Vagina (tissue), 2 donors: ENCODE results near the gene CHN1. TPM values are rescaled to one million over a fixed set of nuclear protein-coding genes. Genes with fewer than 3 reads are reported as not detected.

Source experiments
- DNase-seq, 2 donors: peaks; one replicate each; pipeline ENCODE4 v3.0.0-alpha.2; 2017; ENCODE audit errors: extremely low spot score in 2 of 2
- H3K27ac ChIP-seq: fragments of 200-600 bp; sonication (generic); one replicate; pipeline ENCODE4 v1.5.1; 2019
- H3K27me3 ChIP-seq: fragments of 200-600 bp; sonication (generic); one replicate; pipeline ENCODE4 v1.5.1; 2019
- H3K36me3 ChIP-seq, 2 donors: fragments of 200-600 bp; sonication (generic); one replicate each; pipeline ENCODE4 v1.5.1; 2017 to 2019
- H3K4me1 ChIP-seq: fragments of 200-600 bp; sonication (generic); one replicate; pipeline ENCODE4 v1.5.1; 2019
- H3K4me3 ChIP-seq, 2 donors: fragments of 200-600 bp; sonication (generic); 1 replicate in 1 of 2; 2 replicates in 1 of 2; pipeline ENCODE4 v1.5.1; 2016 to 2019
- H3K9me3 ChIP-seq: fragments of 200-600 bp; sonication (generic); one replicate; pipeline ENCODE4 v1.5.1; 2019
- CTCF ChIP-seq, 3 experiments: fragments of 450-650 bp in 2 of 3; fragments of 200-600 bp in 1 of 3; sonication (generic) in 1 of 3; IDR thresholded peaks; one replicate each; pipeline ENCODE4 v1.5.1; 2017 to 2019; ENCODE audit warnings: antibody characterized with exemption in 3 of 3, mild to moderate bottlenecking in 2 of 3, moderate library complexity in 2 of 3
- POLR2A ChIP-seq, 2 donors: fragments of 450-650 bp; IDR thresholded peaks; one replicate each; pipeline ENCODE4 v1.6.1; 2017; ENCODE audit warnings: antibody characterized with exemption in 2 of 2, mild to moderate bottlenecking in 2 of 2, moderate library complexity in 2 of 2
- POLR2AphosphoS5 ChIP-seq, 2 donors: sonication (generic); formaldehyde crosslinking; IDR thresholded peaks; one replicate each; pipeline ENCODE4 v1.9.0; 2017; ENCODE audit warnings: antibody characterized with exemption in 2 of 2, mild to moderate bottlenecking in 2 of 2, low read depth in 1 of 2; ENCODE audit not compliant: insufficient read depth in 1 of 2
- intact Hi-C: fragments of 100-400 bp; cut with DNase I; formaldehyde crosslinking; loops from one replicate; pipeline ENCODE4 v1.15.1; 2023
- total RNA-seq: library from RNA; depleted of rRNA; stranded (reverse); fragments of >200 nt; gene quantifications from one replicate; pipeline ENCODE4 v1.2.3, GENCODE V29; 2016

The CHN1 gene
- total RNA-seq, 1 donor from 2014 or later: 9.6 TPM

- Histone ChIP-seq H3K4me3 (no peak overlapping the region), H3K36me3 (no peaks in the 10 kb centered on the region), H3K27ac (no peak overlapping the region), H3K9me3 (no peaks in the 10 kb centered on the region), H3K4me1 (peaks cover 7% of the 10 kb centered on the region), H3K27me3 (no peaks in the 10 kb centered on the region)
- intact Hi-C loops: no loop called here
- no peak for DNase-seq
- TF ChIP-seq POLR2AphosphoS5 (IDR thresholded peaks at IDR 0.05; ENCODE audit: insufficient read depth in 1 of 2, low read depth in 1 of 2): no peak
- TF ChIP-seq CTCF (IDR thresholded peaks at IDR 0.05): no peak
- no peak for TF ChIP-seq POLR2A (IDR thresholded peaks at IDR 0.05)
These were observed 212.7 kb downstream of the CHN1 start for GRCh38 chr2:174792309-174793025.

GRCh38 chr2:174791746-174792280, 213.4 kb downstream of the CHN1 start:
- Histone ChIP-seq H3K9me3 (no peaks in the 10 kb centered on the region), H3K4me3 (no peak overlapping the region), H3K27ac (no peak overlapping the region), H3K36me3 (no peaks in the 10 kb centered on the region), H3K4me1 (peaks cover 7% of the 10 kb centered on the region), H3K27me3 (no peaks in the 10 kb centered on the region)
- TF ChIP-seq POLR2AphosphoS5 (IDR thresholded peaks at IDR 0.05; ENCODE audit: insufficient read depth in 1 of 2, low read depth in 1 of 2) (no peak), POLR2A (IDR thresholded peaks at IDR 0.05) (no peak), CTCF (IDR thresholded peaks at IDR 0.05) (no peak)
- intact Hi-C loops: no loop called here
- no peak for DNase-seq

GRCh38 chr2:174791020-174791419, 214.2 kb downstream of the CHN1 start:
- Histone ChIP-seq H3K9me3 (no peaks in the 10 kb centered on the region), H3K27ac (no peak overlapping the region), H3K36me3 (no peaks in the 10 kb centered on the region), H3K27me3 (no peaks in the 10 kb centered on the region), H3K4me1 (peaks cover 7% of the 10 kb centered on the region), H3K4me3 (no peak overlapping the region)
- no peak for TF ChIP-seq CTCF (IDR thresholded peaks at IDR 0.05)
- TF ChIP-seq POLR2A (IDR thresholded peaks at IDR 0.05): no peak
- no peak for TF ChIP-seq POLR2AphosphoS5 (IDR thresholded peaks at IDR 0.05; ENCODE audit: insufficient read depth in 1 of 2, low read depth in 1 of 2)
- DNase-seq: no peak
- intact Hi-C loops: no loop called here

GRCh38 chr2:174789001-174789400, 216.2 kb downstream of the CHN1 start:
- Histone ChIP-seq H3K4me3 (no peak overlapping the region), H3K4me1 (peaks cover 7% of the 10 kb centered on the region), H3K36me3 (no peaks in the 10 kb centered on the region), H3K27ac (no peak overlapping the region), H3K27me3 (no peaks in the 10 kb centered on the region), H3K9me3 (no peaks in the 10 kb centered on the region)
- no peak for TF ChIP-seq POLR2A (IDR thresholded peaks at IDR 0.05)
- no peak for TF ChIP-seq CTCF (IDR thresholded peaks at IDR 0.05)
- TF ChIP-seq POLR2AphosphoS5 (IDR thresholded peaks at IDR 0.05; ENCODE audit: insufficient read depth in 1 of 2, low read depth in 1 of 2): no peak
- DNase-seq: no peak
- intact Hi-C loops: no loop called here

GRCh38 chr2:174788291-174788929, 216.8 kb downstream of the CHN1 start:
- intact Hi-C loops: no loop called here
- H3K36me3 ChIP-seq: no peaks in the 10 kb centered on the region

More at GRCh38 chr2:174788291-174788929, 216.8 kb downstream of the CHN1 start:
- DNase-seq: no peak
- Histone ChIP-seq H3K27ac (no peak overlapping the region), H3K4me1 (peaks cover 7% of the 10 kb centered on the region), H3K4me3 (no peak overlapping the region), H3K9me3 (no peaks in the 10 kb centered on the region), H3K27me3 (no peaks in the 10 kb centered on the region)
- TF ChIP-seq CTCF (IDR thresholded peaks at IDR 0.05) (no peak), POLR2A (IDR thresholded peaks at IDR 0.05) (no peak), POLR2AphosphoS5 (IDR thresholded peaks at IDR 0.05; ENCODE audit: insufficient read depth in 1 of 2, low read depth in 1 of 2) (no peak)
